HG02870 (cell line): Measurements from ENCODE around the gene CCDC69.
A peak's percentile ranks its signal among the peaks of the same experiment; 100 is the strongest.
"Not testable (repeated sequence)": the region's sequence is repeated elsewhere in the genome, so short reads cannot be mapped to it uniquely, and the experiment has no call there.

Source experiments
- ATAC-seq: cut with Tn5 transposase; IDR thresholded peaks from one replicate; pipeline ENCODE4 v1.9.1; 2021; ENCODE audit warnings: mild to moderate bottlenecking, moderate library complexity; ENCODE audit not compliant: unreplicated experiment

The CCDC69 gene

GRCh38 chr5:151197291-151197600, 26.6 kb downstream of the CCDC69 start:
- not testable (repeated sequence) for ATAC-seq

- peak; percentile 83 for ATAC-seq
These were observed 27.2 kb downstream of the CCDC69 start for GRCh38 chr5:151196556-151197290.

- no peak for ATAC-seq
These were observed 28.3 kb downstream of the CCDC69 start for GRCh38 chr5:151195622-151196021.

GRCh38 chr5:151192626-151193025, 31.3 kb downstream of the CCDC69 start:
- no peak for ATAC-seq

GRCh38 chr5:151191661-151192060, 32.2 kb downstream of the CCDC69 start:
- no peak for ATAC-seq

GRCh38 chr5:151189151-151189550, 34.7 kb downstream of the CCDC69 start:
- no peak for ATAC-seq

GRCh38 chr5:151186538-151186937, 37.4 kb downstream of the CCDC69 start:
- no peak for ATAC-seq

GRCh38 chr5:151186052-151186451, 37.8 kb downstream of the CCDC69 start:
- no peak for ATAC-seq

- ATAC-seq: no peak
These were observed 39.4 kb downstream of the CCDC69 start for GRCh38 chr5:151184316-151185042.

- ATAC-seq: no peak
These were observed 40.2 kb downstream of the CCDC69 start for GRCh38 chr5:151183456-151184245.

GRCh38 chr5:151182976-151183375, 40.9 kb downstream of the CCDC69 start:
- ATAC-seq: no peak

- ATAC-seq: no peak
These were observed 41.4 kb downstream of the CCDC69 start for GRCh38 chr5:151182524-151182900.

- no peak for ATAC-seq
These were observed 41.9 kb downstream of the CCDC69 start for GRCh38 chr5:151181818-151182523.

GRCh38 chr5:151180291-151180690, 43.6 kb downstream of the CCDC69 start:
- ATAC-seq: no peak

- ATAC-seq: no peak
These were observed 44.4 kb downstream of the CCDC69 start for GRCh38 chr5:151179489-151179840.

- ATAC-seq: no peak
These were observed 45.0 kb downstream of the CCDC69 start for GRCh38 chr5:151178777-151179488.

GRCh38 chr5:151178372-151178771, 45.5 kb downstream of the CCDC69 start:
- no peak for ATAC-seq

GRCh38 chr5:151176268-151176667, 47.6 kb downstream of the CCDC69 start:
- not testable (repeated sequence) for ATAC-seq

- no peak for ATAC-seq
These were observed 49.2 kb downstream of the CCDC69 start for GRCh38 chr5:151174612-151175101.
